Measurements from ENCODE around the gene GBA2. TPM values are rescaled to one million over a fixed set of nuclear protein-coding genes. Genes with fewer than 3 reads are reported as not detected.

The GBA2 gene
- total RNA-seq, 4 donors from 2014 or later: 33.7 to 94.7 (median 57.9) TPM

DNA sequence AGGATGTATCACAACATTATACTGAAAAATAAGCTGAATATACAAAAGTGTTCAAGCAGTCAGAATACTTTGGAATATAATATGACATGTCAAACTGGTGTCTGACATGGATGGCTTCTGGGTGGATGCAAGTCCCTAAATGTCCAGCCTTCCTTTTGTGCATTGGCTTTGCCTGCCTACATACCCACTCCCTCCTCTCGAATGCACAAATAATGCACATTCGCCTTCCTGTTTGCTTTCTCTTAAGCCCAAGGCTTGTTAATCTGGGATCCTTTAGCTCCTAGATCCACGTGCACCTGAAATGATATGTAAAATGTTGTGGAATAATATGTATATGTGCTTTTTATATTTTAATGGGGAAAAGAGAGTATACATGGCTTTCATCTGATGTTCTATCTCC is 29.5 kb upstream of the GBA2 start:
- no peak for ATAC-seq (ENCODE audit: low FRiP score)
- DNase-seq (ENCODE audit: low spot score): no peak
- TF ChIP-seq, protein P1, sequence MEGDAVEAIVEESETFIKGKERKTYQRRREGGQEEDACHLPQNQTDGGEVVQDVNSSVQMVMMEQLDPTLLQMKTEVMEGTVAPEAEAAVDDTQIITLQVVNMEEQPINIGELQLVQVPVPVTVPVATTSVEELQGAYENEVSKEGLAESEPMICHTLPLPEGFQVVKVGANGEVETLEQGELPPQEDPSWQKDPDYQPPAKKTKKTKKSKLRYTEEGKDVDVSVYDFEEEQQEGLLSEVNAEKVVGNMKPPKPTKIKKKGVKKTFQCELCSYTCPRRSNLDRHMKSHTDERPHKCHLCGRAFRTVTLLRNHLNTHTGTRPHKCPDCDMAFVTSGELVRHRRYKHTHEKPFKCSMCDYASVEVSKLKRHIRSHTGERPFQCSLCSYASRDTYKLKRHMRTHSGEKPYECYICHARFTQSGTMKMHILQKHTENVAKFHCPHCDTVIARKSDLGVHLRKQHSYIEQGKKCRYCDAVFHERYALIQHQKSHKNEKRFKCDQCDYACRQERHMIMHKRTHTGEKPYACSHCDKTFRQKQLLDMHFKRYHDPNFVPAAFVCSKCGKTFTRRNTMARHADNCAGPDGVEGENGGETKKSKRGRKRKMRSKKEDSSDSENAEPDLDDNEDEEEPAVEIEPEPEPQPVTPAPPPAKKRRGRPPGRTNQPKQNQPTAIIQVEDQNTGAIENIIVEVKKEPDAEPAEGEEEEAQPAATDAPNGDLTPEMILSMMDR (IDR thresholded peaks at IDR 0.05): no peak

DNA sequence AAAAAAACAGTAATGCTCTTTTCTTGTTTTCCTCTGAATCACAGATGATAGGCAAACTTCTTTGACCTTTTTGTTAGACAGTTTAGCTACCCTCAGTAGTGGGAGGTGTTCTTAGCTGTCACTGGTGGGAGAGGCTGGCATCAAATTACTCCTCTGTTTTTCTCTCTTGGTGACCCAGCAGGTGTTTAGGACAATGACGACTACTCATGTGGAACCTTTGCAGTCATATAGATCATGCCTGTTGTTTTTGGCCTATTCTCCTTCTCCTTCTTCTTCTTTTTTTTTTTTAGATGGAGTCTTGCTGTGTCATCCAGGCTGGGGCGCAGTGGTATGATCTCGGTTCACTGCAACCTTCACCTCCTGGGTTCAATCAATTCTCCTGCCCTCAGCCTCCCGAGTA is 27.0 kb upstream of the GBA2 start:
- ATAC-seq (ENCODE audit: low FRiP score) (no peak), DNase-seq (ENCODE audit: low spot score) (no peak)
- TF ChIP-seq, protein P1 (IDR thresholded peaks at IDR 0.05): no peak

- TF ChIP-seq, protein P1 (IDR thresholded peaks at IDR 0.05): no peak
- DNase-seq (ENCODE audit: low spot score): no peak
- ATAC-seq (ENCODE audit: low FRiP score): no peak
Observed at GRCh38 chr9:35774907-35775635, 26.0 kb upstream of the GBA2 start.

GRCh38 chr9:35771943-35772342 is 22.9 kb upstream of the GBA2 start:
- DNase-seq (ENCODE audit: low spot score) (no peak), ATAC-seq (ENCODE audit: low FRiP score) (peak; percentile 81)
- TF ChIP-seq, protein P1 (IDR thresholded peaks at IDR 0.05): no peak

GRCh38 chr9:35771534-35771933 is 22.5 kb upstream of the GBA2 start:
- DNase-seq (ENCODE audit: low spot score) (no peak), ATAC-seq (ENCODE audit: low FRiP score) (no peak)
- TF ChIP-seq, protein P1 (IDR thresholded peaks at IDR 0.05): no peak

DNA sequence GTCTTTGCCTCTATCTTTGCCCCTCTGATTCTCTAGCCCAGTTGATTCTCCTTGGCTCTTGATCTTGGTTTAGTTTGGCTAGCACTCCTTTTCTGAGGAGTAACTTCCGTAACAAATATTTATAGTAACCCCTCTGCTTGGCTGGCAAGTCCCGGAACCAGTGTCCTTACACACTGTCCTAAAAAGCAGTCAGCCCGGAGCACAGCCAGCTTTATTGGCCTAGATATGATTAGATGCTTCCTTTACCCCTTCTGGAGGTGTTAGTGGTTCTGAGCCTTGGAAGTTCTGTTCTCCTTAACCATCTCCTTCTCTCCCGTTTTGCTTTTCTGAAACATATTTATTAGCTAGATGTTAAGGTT is 22.0 kb upstream of the GBA2 start:
- TF ChIP-seq, protein P1 (IDR thresholded peaks at IDR 0.05): no peak
- ATAC-seq (ENCODE audit: low FRiP score) (peak; percentile 65), DNase-seq (ENCODE audit: low spot score) (no peak)

DNA sequence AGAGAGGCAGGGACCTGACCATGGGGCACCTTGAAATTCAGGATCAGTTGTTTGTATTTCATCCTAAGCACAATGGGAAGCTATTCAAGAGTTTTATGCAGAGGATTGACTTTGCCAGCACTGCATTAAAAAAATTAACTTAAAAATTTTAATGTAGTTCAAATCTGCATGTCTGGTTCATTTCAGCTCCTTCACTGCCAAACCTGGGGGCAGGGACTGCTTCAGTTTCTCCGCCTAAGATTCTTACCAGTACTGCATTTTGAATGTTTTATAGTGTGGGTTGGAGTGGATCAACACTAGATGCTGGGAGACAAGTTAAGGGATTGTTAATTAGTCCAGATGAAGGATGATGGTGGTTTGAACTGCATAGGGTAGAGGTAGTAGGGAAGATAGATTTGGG is 20.7 kb upstream of the GBA2 start:
- TF ChIP-seq, protein P1 (IDR thresholded peaks at IDR 0.05): no peak
- no peak for DNase-seq (ENCODE audit: low spot score)
- no peak for ATAC-seq (ENCODE audit: low FRiP score)
